ENCODE data around the gene INPP5F. TPM values are rescaled to one million over a fixed set of nuclear protein-coding genes. Genes with fewer than 3 reads are reported as not detected.
A peak's percentile ranks its signal among the peaks of the same experiment; 100 is the strongest.

INPP5F gene
- total and polyA plus RNA-seq, 2 donors (not counting 1 experiment from before 2014, with no cell fraction given): 15.0 to 23.3 TPM

DNA sequence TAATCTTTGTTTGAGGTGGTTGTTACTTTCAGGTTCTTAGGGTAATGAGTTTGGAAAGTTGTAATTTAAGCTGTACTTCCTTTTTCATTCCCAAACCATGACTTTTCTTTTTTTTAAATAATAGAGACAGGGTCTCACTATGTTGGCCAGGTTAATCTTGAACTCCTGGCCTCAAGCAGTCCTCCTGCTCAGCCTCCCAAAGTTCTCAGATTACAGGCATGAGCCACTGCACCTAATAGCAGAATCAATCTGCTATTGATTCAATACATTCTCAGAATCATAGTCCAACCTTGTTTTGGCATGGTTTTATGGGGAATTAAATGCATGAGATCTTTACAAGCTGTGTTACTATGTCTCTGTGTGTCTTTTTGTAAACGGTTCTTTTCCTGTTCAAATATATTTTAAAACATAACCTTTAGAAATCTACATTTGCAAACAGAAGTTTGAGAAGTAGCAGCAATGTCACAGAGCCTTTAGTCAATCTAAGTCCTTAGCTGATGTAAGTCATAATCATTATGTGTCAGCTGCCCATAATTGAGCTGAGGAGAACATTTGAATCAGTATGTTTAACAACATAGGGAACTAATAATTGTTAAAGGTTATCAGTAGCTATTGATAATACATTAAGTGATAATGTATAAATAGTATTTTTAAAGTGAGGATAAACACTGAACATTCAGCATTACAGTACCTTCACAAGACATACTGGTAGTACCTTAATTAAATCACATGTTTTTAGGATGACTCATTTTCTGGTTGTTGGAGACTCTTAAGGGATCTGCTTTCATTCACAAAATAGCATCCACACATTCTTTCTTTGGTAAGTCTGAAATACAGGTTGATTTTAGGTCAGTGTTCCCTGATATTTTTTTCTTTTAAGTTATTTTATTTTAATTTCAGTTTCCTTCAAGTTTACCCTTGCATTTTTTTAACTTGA, 8.8 kb downstream of the INPP5F start:
- Histone ChIP-seq H3K36me3 (ENCODE audit: control insufficient read depth, insufficient read depth, low read length) (no peaks in the 10 kb centered on the region), H4K20me1 (ENCODE audit: control insufficient read depth, extremely low read depth, insufficient read depth, low read length) (no peaks in the 10 kb centered on the region), H3K4me2 (ENCODE audit: extremely low read depth, insufficient read depth, low read length) (no peak overlapping the region), H3K27ac (ENCODE audit: insufficient read depth, low read length) (no peak overlapping the region), H3K4me1 (ENCODE audit: control insufficient read depth, extremely low read depth, insufficient read depth, low read length) (no peaks in the 10 kb centered on the region), H2AFZ (ENCODE audit: low read length) (no peak overlapping the region), H3K79me2 (ENCODE audit: control insufficient read depth, insufficient read depth, low read length) (no peaks in the 10 kb centered on the region), H3K9me3 (ENCODE audit: control insufficient read depth, insufficient read depth, low read depth, low read length) (no peaks in the 10 kb centered on the region), H3K4me3 (replicated peaks in 1 of 4; ENCODE audit: control extremely low read depth in 1 of 4, insufficient read depth in 1 of 4, low read depth in 3 of 4, low read length in 4 of 4) (no peak overlapping the region), H3K27me3 (ENCODE audit: control insufficient read depth, insufficient read depth, low read length) (no peaks in the 10 kb centered on the region), H3K9ac (ENCODE audit: insufficient read depth, low read length) (no peak overlapping the region)
- no peak for TF ChIP-seq EZH2 (IDR thresholded peaks at IDR 0.05; ENCODE audit: low read length, missing control alignments)
- TF ChIP-seq, protein P1, sequence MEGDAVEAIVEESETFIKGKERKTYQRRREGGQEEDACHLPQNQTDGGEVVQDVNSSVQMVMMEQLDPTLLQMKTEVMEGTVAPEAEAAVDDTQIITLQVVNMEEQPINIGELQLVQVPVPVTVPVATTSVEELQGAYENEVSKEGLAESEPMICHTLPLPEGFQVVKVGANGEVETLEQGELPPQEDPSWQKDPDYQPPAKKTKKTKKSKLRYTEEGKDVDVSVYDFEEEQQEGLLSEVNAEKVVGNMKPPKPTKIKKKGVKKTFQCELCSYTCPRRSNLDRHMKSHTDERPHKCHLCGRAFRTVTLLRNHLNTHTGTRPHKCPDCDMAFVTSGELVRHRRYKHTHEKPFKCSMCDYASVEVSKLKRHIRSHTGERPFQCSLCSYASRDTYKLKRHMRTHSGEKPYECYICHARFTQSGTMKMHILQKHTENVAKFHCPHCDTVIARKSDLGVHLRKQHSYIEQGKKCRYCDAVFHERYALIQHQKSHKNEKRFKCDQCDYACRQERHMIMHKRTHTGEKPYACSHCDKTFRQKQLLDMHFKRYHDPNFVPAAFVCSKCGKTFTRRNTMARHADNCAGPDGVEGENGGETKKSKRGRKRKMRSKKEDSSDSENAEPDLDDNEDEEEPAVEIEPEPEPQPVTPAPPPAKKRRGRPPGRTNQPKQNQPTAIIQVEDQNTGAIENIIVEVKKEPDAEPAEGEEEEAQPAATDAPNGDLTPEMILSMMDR (conservative IDR thresholded peaks at IDR 0.05 in 1 of 2, IDR thresholded peaks at IDR 0.05 in 1 of 2; ENCODE audit: low read depth in 1 of 2, low read length in 2 of 2): no peak
- peak; percentile 25 to 79 for DNase-seq (ENCODE audit: low read depth in 2 of 2)

DNA sequence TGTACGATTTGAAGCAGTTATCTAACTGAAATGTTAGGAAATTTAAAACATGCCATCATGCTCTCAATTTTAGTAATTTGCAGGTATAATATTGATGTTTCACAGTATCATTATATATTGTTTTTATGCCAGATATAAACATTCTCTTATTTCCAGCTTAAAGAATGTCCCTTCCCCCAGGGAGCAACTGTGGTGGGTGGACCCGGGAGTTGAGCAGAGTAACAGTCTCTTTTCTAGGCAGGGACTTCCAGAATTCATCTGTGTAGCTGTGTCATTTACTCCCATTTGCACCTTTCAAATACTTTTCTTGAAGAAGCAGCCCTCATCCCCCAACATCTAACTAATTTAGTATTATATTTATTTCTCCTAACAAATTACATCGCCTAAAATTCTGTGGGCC, 9.6 kb downstream of the INPP5F start:
- Histone ChIP-seq H3K79me2 (ENCODE audit: control insufficient read depth, insufficient read depth, low read length) (no peaks in the 10 kb centered on the region), H3K27me3 (ENCODE audit: control insufficient read depth, insufficient read depth, low read length) (no peaks in the 10 kb centered on the region), H3K36me3 (ENCODE audit: control insufficient read depth, insufficient read depth, low read length) (no peaks in the 10 kb centered on the region), H4K20me1 (ENCODE audit: control insufficient read depth, extremely low read depth, insufficient read depth, low read length) (no peaks in the 10 kb centered on the region), H3K9ac (ENCODE audit: insufficient read depth, low read length) (no peak overlapping the region), H3K4me2 (ENCODE audit: extremely low read depth, insufficient read depth, low read length) (no peak overlapping the region), H3K9me3 (ENCODE audit: control insufficient read depth, insufficient read depth, low read depth, low read length) (no peaks in the 10 kb centered on the region), H3K27ac (ENCODE audit: insufficient read depth, low read length) (no peak overlapping the region), H2AFZ (ENCODE audit: low read length) (no peak overlapping the region), H3K4me1 (ENCODE audit: control insufficient read depth, extremely low read depth, insufficient read depth, low read length) (no peaks in the 10 kb centered on the region), H3K4me3 (replicated peaks in 1 of 4; ENCODE audit: control extremely low read depth in 1 of 4, insufficient read depth in 1 of 4, low read depth in 3 of 4, low read length in 4 of 4) (no peak overlapping the region)
- no peak for TF ChIP-seq EZH2 (IDR thresholded peaks at IDR 0.05; ENCODE audit: low read length, missing control alignments)
- TF ChIP-seq, protein P1 (conservative IDR thresholded peaks at IDR 0.05 in 1 of 2, IDR thresholded peaks at IDR 0.05 in 1 of 2; ENCODE audit: low read depth in 1 of 2, low read length in 2 of 2): no peak
- DNase-seq (ENCODE audit: low read depth in 2 of 2): no peak

DNA sequence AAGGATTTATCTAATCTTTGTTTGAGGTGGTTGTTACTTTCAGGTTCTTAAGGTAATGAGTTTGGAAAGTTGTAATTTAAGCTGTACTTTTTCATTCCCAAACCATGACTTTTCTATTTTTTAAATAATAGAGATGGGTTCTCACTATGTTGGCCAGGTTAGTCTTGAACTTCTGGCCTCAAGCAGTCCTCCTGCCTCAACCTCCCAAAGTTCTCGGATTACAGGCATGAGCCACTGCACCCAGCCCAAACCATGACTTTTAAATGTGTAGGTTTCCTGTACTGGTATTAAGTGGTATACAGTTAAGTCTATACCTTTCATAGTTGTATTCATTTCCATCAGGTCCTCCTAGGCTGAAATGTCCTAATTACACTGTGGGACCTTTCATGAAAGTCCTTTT, 10.4 kb downstream of the INPP5F start:
- H3K27ac ChIP-seq (ENCODE audit: insufficient read depth, low read length): no peak overlapping the region
- H3K9ac ChIP-seq (ENCODE audit: insufficient read depth, low read length): no peak overlapping the region
- H2AFZ ChIP-seq (ENCODE audit: low read length): no peak overlapping the region
- no peak for DNase-seq (ENCODE audit: low read depth in 2 of 2)
- no peak overlapping the region for H3K4me2 ChIP-seq (ENCODE audit: extremely low read depth, insufficient read depth, low read length)
- no peaks in the 10 kb centered on the region for H3K36me3 ChIP-seq (ENCODE audit: control insufficient read depth, insufficient read depth, low read length)
- no peaks in the 10 kb centered on the region for H4K20me1 ChIP-seq (ENCODE audit: control insufficient read depth, extremely low read depth, insufficient read depth, low read length)
- no peaks in the 10 kb centered on the region for H3K9me3 ChIP-seq (ENCODE audit: control insufficient read depth, insufficient read depth, low read depth, low read length)
- H3K4me1 ChIP-seq (ENCODE audit: control insufficient read depth, extremely low read depth, insufficient read depth, low read length): no peaks in the 10 kb centered on the region
- no peaks in the 10 kb centered on the region for H3K79me2 ChIP-seq (ENCODE audit: control insufficient read depth, insufficient read depth, low read length)
- H3K27me3 ChIP-seq (ENCODE audit: control insufficient read depth, insufficient read depth, low read length): no peaks in the 10 kb centered on the region
- no peak for TF ChIP-seq EZH2 (IDR thresholded peaks at IDR 0.05; ENCODE audit: low read length, missing control alignments)
- H3K4me3 ChIP-seq (replicated peaks in 1 of 4; ENCODE audit: control extremely low read depth in 1 of 4, insufficient read depth in 1 of 4, low read depth in 3 of 4, low read length in 4 of 4): no peak overlapping the region
